Epithelial cell of prostate (primary cell): ENCODE data around the gene RRAGB.
"Not testable (repeated sequence)": the region's sequence is repeated elsewhere in the genome, so short reads cannot be mapped to it uniquely, and the experiment has no call there.

Source experiments
- DNase-seq: peaks from one replicate; pipeline ENCODE4 v3.0.0-alpha.2; 2011; ENCODE audit warnings: low read depth, low spot score
- H3K27ac ChIP-seq: fragments of 450-650 bp; 2 replicates; pipeline ENCODE4 v1.5.1; 2017; ENCODE audit warnings: mild to moderate bottlenecking

Gene RRAGB

GRCh38 chrX:55717521-55718497, at the start of gene RRAGB:
RRAGB (plus strand) TSS chrX:55717749; CDS start chrX:55718328, 579 bp downstream.
- H3K27ac ChIP-seq, result peak within 1 kb of the TSS; percentile 75
- peak; percentile 66 for DNase-seq

DNA sequence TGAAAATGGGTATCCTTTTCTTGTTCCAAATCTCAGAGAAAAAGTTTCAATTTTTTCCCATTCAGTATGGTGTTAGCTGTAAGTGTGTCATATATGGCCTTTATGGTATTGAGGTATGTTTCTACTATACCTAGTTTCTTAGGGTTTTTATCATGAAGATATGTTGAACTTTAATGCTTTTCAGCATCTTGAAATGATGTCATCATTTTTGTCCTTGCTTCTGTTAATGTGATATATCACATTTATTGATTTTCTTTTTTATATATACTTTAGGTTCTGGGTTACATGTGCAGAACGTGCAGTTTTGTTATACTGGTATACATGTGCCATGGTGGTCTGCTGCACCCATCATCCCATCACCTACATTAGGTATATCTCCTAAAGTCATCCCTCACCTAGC, 49.5 kb upstream of the RRAGB start:
- DNase-seq, result no peak
- no peak overlapping the region for H3K27ac ChIP-seq

DNA sequence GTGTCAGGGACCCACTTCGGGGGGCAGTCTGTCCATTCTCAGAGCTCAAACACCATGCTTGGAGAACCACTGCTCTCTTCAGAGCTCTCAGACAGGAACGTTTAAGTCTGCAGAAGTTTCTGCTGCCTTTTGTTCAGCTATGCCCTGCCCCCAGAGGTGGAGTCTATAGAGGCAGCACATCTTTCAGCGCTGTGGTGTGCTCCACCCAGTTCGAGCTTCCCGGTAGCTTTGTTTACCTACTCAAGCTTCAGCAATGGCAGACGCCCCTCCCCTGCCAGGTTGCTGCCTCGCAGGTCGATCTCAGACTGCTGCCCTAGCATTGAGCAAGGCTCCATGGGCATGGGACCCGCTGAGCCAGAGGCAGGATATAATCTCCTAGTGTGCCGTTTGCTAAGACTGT, 29.0 kb upstream of the RRAGB start:
- not testable (repeated sequence) for H3K27ac ChIP-seq, DNase-seq

DNA sequence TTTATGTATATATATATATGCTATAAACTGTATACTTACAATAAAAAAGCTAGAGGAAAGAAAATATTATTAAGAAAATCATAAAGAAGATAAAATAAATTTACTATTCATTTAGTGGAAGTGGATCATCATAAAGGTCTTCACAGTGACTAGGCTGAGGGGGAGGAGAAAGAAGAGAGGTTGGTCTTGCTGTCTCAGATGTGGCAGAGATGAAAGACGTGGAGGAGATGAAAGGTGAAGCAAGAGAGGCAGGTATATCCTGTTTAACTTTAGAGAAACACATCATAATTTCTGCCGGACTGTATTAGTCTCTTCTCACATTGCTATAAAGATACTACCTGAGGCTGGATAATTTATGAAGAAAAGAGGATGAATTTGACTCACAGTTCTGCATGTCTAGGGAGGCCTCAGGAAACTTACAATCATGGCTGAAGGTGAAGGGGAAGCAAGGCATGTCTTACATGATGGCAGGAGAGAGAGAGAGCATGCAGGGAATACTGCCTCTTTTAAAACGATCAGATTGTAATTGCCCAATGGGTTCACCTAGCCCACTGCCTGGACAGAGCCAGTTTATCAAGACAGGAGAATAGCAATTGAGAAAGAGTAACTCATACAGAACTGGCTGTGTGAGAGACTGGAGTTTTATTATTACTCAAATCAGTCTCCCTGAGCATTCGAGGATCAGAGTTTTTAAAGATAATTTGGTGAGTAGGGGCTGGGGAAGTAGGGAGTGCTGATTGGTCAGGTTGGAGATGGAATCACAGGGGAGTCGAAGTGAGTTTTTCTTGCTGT, 22.1 kb upstream of the RRAGB start:
- no peak overlapping the region for H3K27ac ChIP-seq
- no peak for DNase-seq

- no peak for DNase-seq
- no peak overlapping the region for H3K27ac ChIP-seq
Observed at GRCh38 chrX:55697381-55697780, 20.2 kb upstream of the RRAGB start.

DNA sequence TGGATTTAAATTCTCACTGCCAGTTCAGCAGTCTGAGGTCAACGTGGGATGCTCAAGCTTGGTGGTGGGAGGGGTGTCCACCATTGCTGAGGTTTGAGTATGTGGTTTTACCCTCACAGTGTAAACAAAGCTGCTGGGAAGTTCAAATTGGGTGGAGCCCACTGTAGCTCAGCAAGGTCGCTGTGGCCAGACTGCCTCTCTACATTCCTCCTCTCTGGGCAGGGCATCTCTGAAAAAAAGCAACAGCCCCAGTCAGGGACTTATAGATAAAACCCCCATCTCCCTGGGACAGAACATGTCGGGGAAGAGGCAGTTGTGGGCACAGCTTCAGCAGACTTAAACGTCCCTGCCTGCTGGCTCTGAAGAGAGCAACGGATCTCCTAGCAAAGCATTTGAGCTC, 14.9 kb upstream of the RRAGB start:
- DNase-seq, result no peak
- H3K27ac ChIP-seq, result no peak overlapping the region

DNA sequence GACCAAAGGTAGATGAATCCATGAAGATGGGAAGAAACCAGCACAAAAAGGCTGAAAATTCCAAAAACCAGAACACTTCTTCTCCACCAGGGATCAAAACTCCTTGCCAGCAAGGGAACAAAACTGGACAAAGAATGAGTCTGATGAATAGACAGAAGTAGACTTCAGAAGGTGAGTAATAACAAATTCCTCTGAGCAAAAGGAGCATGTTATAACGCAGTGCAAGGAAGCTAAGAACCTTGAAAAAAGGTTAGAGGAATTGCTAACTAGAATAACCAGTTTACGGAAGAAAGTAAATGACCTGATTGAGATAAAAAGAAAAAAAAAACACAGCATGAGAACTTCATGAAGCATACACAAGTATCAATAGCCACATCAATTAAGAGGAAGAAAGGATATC, 14.1 kb upstream of the RRAGB start:
- H3K27ac ChIP-seq, result not testable (repeated sequence)
- DNase-seq, result peak; percentile 2

- not testable (repeated sequence) for H3K27ac ChIP-seq, DNase-seq
Observed at GRCh38 chrX:55705066-55705465, 12.5 kb upstream of the RRAGB start.

- DNase-seq, result no peak
- H3K27ac ChIP-seq, result no peak overlapping the region
Observed at GRCh38 chrX:55709735-55710134, 7.8 kb upstream of the RRAGB start.

DNA sequence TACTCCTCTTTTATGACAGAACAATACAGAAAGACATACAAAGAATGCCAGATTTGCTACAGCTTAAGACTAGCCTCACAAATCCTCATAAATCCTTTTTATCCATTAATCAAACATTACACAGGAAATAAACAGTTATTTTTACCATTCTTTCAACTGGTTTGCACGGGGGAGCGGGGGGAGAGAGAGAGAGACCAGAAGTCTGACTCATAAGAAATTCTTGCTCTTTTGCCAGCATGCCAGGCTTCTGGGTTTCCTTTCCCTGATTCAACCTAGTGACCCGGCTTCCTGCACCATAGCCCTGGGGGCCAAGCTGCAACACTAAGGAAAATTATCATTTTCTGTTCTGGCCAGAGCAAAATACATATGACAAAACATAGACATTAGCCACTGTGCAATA, 6.8 kb upstream of the RRAGB start:
- peak; percentile 26 for DNase-seq
- peak overlapping the region; percentile 26 for H3K27ac ChIP-seq

- H3K27ac ChIP-seq, result no peak overlapping the region
- no peak for DNase-seq
Observed at GRCh38 chrX:55713631-55714030, 3.9 kb upstream of the RRAGB start.

DNA sequence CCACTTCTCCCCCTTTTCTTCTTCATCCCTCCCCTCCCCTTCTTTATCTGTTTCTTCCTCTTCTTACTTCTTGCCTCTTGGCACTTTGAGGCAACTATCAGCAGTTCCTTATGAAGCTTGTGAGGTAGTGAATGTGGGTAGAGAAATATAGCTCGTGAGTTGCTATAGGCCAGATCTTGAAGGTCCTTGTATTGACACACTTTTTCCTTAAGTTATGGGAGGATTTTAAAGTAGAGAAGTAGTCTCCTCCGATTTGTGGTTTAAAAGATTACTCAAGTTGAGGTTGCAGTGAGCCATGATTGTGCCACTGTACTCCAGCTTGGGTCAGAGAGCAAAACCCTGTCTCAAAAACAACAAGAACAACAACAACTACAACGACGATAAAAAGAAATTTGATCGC, 3.4 kb upstream of the RRAGB start:
- no peak for DNase-seq
- H3K27ac ChIP-seq, result no peak overlapping the region

DNA sequence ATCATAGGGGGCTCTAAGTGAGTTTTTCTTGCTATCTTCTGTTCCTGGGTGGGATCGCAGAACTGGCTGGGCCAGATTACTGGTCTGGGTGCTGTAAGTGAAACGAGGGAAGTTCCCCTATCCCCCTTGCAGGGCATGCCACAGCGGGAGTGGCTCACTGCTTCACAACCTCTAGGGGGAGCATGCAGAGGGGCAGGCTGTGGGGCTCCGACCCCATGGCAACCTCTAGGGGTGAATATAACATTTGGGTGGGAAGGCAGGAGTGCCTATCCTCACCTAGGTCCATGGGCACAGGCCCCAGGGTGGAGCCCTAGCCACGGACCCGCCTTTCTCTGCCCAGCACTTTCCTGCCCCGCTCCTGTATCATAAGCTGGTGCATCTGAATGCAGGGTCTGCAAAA, 1.7 kb upstream of the RRAGB start:
- no peak for DNase-seq
- no peak overlapping the region for H3K27ac ChIP-seq

DNA sequence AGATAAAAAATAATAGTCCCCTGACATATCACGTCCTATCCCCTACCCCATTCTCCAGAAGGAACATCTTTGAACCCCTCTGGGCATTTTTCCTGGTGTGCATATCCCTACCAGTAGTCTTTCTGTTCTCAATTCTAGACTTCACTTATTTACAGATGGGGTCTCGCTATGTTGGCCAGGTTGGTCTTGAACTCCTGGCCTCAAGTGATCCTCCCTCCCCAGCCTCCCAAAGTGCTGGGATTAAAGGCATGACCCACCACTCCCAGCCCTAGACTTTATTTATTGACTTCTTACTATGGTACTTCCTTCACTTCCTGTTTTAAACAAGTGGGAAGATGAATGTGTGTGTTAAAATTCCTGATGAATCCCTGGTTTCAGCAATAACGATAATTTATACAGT, 612 bp upstream of the RRAGB start:
- DNase-seq, result no peak
- peak overlapping the region; percentile 75 for H3K27ac ChIP-seq

- DNase-seq, result no peak
- H3K27ac ChIP-seq, result no peak overlapping the region
Observed at GRCh38 chrX:55731826-55732225, 14.3 kb downstream of the RRAGB start.

DNA sequence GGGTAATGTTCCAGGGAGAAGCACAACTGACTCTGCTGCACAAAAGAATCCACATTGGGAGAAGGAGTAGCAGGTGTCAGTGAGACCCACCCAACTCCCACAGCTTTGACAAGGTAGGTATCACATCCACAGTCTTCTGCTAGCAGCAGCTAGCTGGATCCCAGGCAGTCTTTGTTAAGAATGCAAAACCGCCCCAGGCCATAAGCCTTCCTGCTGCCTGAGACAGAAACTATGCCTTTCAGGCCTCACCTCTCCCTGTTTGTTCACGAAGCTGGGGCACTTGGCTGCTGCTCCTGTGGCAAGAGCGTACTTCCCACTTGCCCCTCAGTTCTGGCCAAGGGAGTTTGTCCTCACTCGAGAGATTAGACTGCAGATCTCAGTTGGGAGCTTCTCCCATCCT, 21.4 kb downstream of the RRAGB start:
- H3K27ac ChIP-seq, result no peak overlapping the region
- no peak for DNase-seq

GRCh38 chrX:55742649-55743048, 25.1 kb downstream of the RRAGB start:
- peak overlapping the region; percentile 40 for H3K27ac ChIP-seq
- peak; percentile 29 for DNase-seq

GRCh38 chrX:55748463-55748862, 30.9 kb downstream of the RRAGB start:
- DNase-seq, H3K27ac ChIP-seq: not testable (repeated sequence)

DNA sequence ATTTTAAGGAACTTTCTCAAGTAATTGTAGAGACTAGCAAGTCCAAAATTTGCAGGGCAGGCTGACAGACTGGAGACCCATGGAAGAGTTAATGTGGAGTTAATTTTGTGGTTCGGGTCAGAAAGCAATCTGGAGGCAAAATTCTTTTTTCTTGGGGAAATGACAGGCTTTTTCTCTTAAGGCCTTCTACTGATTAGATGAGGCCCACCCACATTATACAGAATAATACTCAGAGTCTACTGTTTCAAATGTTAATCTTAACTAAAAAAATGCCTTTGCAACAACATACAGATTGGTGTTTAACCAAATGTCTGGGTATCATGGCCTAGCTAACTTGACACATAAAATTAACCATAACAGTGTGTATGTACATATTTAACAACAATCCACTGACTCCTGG, 32.7 kb downstream of the RRAGB start:
- H3K27ac ChIP-seq, result no peak overlapping the region
- no peak for DNase-seq

DNA sequence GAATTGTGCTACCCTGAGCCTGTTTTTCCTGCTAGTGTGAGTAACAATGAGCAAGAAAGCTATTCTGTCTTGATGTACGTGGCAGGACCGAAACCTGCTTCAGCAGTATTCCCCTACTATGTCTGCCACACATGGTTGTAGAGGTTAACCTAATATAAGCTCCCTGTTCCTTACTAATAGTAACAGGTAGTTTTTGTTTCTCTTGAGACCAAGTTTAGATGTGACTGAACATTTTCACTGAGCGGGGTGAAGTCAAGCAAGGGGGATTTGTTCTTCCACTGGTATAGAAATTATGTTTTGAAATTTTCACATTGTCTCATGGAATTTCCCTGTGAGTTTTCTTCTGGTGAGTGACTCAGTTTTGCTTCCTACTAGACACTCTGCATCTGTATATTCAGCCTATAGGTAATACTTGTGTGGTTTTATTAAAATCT, 37.3 kb downstream of the RRAGB start:
- no peak for DNase-seq
- H3K27ac ChIP-seq, result no peak overlapping the region

GRCh38 chrX:55758033-55758432, 40.5 kb downstream of the RRAGB start:
- no peak overlapping the region for H3K27ac ChIP-seq
- no peak for DNase-seq
